Measurements from ENCODE around the gene ASAP3. TPM values are rescaled to one million over a fixed set of nuclear protein-coding genes. Genes with fewer than 3 reads are reported as not detected.

ASAP3 gene
- total and polyA plus RNA-seq, 9 of the 15 experiments (the other 6 are each of a cell fraction or from before 2014, with no cell fraction given), result 1.7 to 31.2 (median 17.4) TPM

DNA sequence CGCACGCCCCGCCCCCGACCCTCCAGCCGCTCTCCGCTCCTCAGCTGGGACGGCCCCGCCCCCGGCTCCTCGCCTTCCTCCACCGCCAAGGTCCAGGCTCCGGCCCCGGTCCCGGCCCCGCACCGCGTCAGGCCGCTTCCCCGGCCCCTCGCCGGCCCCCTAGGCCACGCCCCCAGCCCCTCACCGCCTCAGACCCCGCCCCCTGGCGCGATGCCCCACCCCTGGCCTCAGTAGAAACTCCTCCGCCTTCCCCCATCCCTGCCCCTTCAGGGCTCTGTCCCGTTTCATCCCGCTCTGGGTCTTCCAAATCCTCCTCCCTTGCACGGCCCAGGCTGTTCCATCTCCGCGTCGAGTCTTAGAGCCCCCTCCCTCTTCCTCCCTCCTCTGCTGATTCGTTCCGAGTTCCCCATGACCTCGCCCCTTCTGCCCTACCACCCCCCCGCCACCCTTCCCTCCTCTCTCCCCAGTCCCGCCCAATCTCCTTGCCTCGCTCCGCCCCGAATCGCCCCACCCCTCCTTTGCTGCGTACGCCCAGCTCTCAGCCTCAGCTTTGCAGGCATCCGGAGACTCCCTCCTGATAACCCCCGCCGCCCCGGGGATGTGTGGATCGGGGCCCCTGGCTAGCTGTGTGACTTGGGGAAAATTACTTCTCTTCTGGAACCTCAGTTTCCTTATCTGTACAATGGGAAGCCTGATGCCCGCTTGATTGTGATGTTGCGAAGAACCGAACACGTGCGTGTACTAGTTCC lies 448 bp upstream of the ASAP3 start (continued):
- TF ChIP-seq, protein P1, sequence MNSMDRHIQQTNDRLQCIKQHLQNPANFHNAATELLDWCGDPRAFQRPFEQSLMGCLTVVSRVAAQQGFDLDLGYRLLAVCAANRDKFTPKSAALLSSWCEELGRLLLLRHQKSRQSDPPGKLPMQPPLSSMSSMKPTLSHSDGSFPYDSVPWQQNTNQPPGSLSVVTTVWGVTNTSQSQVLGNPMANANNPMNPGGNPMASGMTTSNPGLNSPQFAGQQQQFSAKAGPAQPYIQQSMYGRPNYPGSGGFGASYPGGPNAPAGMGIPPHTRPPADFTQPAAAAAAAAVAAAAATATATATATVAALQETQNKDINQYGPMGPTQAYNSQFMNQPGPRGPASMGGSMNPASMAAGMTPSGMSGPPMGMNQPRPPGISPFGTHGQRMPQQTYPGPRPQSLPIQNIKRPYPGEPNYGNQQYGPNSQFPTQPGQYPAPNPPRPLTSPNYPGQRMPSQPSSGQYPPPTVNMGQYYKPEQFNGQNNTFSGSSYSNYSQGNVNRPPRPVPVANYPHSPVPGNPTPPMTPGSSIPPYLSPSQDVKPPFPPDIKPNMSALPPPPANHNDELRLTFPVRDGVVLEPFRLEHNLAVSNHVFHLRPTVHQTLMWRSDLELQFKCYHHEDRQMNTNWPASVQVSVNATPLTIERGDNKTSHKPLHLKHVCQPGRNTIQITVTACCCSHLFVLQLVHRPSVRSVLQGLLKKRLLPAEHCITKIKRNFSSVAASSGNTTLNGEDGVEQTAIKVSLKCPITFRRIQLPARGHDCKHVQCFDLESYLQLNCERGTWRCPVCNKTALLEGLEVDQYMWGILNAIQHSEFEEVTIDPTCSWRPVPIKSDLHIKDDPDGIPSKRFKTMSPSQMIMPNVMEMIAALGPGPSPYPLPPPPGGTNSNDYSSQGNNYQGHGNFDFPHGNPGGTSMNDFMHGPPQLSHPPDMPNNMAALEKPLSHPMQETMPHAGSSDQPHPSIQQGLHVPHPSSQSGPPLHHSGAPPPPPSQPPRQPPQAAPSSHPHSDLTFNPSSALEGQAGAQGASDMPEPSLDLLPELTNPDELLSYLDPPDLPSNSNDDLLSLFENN (IDR thresholded peaks at IDR 0.05; ENCODE audit: low read depth in 2 of 2, low read length in 2 of 2), result no peak
- peak; percentile 44; the same call in 1 of the 2 replicates for TF ChIP-seq NCOA1 (IDR thresholded peaks at IDR 0.05; ENCODE audit: low read depth)
- peak; percentile 68 to 72 for TF ChIP-seq NRF1 (conservative IDR thresholded peaks at IDR 0.05 in 1 of 2, IDR thresholded peaks at IDR 0.05 in 1 of 2)
- peak; percentile 25 for TF ChIP-seq POLR2B (IDR thresholded peaks at IDR 0.05; ENCODE audit: low read depth, partially characterized antibody)
- TF ChIP-seq CBX3 (IDR thresholded peaks at IDR 0.05; ENCODE audit: borderline replicate concordance in 1 of 2, low read length in 2 of 2), result peak in 1 of 2 experiments; percentile 78; a peak in 1 of 3 replicates
- TF ChIP-seq ZNF316 (IDR thresholded peaks at IDR 0.05), result no peak
- TF ChIP-seq PRPF4 (IDR thresholded peaks at IDR 0.05; ENCODE audit: insufficient read depth, low read depth, low read length, poor library complexity, severe bottlenecking), result no peak
- no peak for TF ChIP-seq RHOXF2B (CRISPR knock-in tag; conservative IDR thresholded peaks at IDR 0.05)
- TF ChIP-seq, protein P2, sequence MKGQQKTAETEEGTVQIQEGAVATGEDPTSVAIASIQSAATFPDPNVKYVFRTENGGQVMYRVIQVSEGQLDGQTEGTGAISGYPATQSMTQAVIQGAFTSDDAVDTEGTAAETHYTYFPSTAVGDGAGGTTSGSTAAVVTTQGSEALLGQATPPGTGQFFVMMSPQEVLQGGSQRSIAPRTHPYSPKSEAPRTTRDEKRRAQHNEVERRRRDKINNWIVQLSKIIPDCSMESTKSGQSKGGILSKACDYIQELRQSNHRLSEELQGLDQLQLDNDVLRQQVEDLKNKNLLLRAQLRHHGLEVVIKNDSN (CRISPR knock-in tag; IDR thresholded peaks at IDR 0.05), result no peak
- TF ChIP-seq, protein P3, sequence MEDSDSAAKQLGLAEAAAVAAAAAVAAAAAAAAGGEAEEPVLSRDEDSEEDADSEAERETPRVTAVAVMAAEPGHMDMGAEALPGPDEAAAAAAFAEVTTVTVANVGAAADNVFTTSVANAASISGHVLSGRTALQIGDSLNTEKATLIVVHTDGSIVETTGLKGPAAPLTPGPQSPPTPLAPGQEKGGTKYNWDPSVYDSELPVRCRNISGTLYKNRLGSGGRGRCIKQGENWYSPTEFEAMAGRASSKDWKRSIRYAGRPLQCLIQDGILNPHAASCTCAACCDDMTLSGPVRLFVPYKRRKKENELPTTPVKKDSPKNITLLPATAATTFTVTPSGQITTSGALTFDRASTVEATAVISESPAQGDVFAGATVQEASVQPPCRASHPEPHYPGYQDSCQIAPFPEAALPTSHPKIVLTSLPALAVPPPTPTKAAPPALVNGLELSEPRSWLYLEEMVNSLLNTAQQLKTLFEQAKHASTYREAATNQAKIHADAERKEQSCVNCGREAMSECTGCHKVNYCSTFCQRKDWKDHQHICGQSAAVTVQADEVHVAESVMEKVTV (CRISPR knock-in tag; IDR thresholded peaks at IDR 0.05), result no peak
- peak; percentile 48; the same call in 1 of the 2 replicates for TF ChIP-seq SOX6 (IDR thresholded peaks at IDR 0.05)
- peak; percentile 55 to 98 for TF ChIP-seq RCOR1 (IDR thresholded peaks at IDR 0.05; ENCODE audit: borderline replicate concordance in 1 of 2, low read depth in 2 of 2, low read length in 2 of 2)
- 0 out of 2 replicates have a peak, but pooled peaks have one; percentile 47 for TF ChIP-seq SMARCE1 (IDR thresholded peaks at IDR 0.05)
- TF ChIP-seq DACH1 (IDR thresholded peaks at IDR 0.05; ENCODE audit: partially characterized antibody), result no peak
- no peak for TF ChIP-seq ZNF239 (CRISPR knock-in tag; IDR thresholded peaks at IDR 0.05)
- TF ChIP-seq PCBP2 (IDR thresholded peaks at IDR 0.05; ENCODE audit: low read depth, low read length, poor library complexity, severe bottlenecking), result no peak
- 0 out of 2 replicates have a peak, but pooled peaks have one; percentile 20 for TF ChIP-seq RAD51 (IDR thresholded peaks at IDR 0.05; ENCODE audit: borderline replicate concordance, low read depth)
- TF ChIP-seq RFX5 (IDR thresholded peaks at IDR 0.05; ENCODE audit: low read depth, low read length), result no peak
- TF ChIP-seq ZNF124 (CRISPR knock-in tag; IDR thresholded peaks at IDR 0.05), result no peak
- TF ChIP-seq SREBF1 (IDR thresholded peaks at IDR 0.05; ENCODE audit: borderline replicate concordance, low read depth, low read length), result no peak
- TF ChIP-seq ZNF324 (CRISPR knock-in tag; IDR thresholded peaks at IDR 0.05), result no peak
- TF ChIP-seq BMI1 (IDR thresholded peaks at IDR 0.05; ENCODE audit: low read length), result no peak
- 0 out of 2 replicates have a peak, but pooled peaks have one; percentile 25 for TF ChIP-seq FOSL1 (tag; conservative IDR thresholded peaks at IDR 0.05)
